Measurements from ENCODE around the gene RARB.

The RARB gene

GRCh38 chr3:25433106-25433505, 5.0 kb downstream of the RARB start:
- POLR2A ChIA-PET = no interaction called here

GRCh38 chr3:25433868-25434267, 5.8 kb downstream of the RARB start:
- ChIA-PET CTCF (interaction anchor here (2.2 kb wide), 1 partner anchor 8 kb away, joined by 10 read pairs; no protein-coding TSS in a partner anchor), POLR2A (interaction anchor here (0.5 kb wide), 1 partner anchor 143 kb away, joined by 3 read pairs; no protein-coding TSS in a partner anchor)
- Histone ChIP-seq H3K36me3 (ENCODE audit: control insufficient read depth in 2 of 2, insufficient read depth in 1 of 2, low read length in 2 of 2) (no peaks in the 10 kb centered on the region), H3K4me1 (ENCODE audit: control insufficient read depth, insufficient read depth, low read length) (peaks cover 9% of the 10 kb centered on the region), H3K4me3 (ENCODE audit: low read depth, low read length) (no peak overlapping the region), H3K9me3 (ENCODE audit: control insufficient read depth, insufficient read depth, low read depth, low read length) (no peaks in the 10 kb centered on the region), H3K27ac (ENCODE audit: extremely low read depth, low read depth, low read length) (no peak overlapping the region)
- TF ChIP-seq PRDM4 (tag by site-specific recombination; IDR thresholded peaks at IDR 0.05) (peak; percentile 60; the same call in 1 of the 2 replicates), ZEB2 (tag by site-specific recombination; IDR thresholded peaks at IDR 0.05) (no peak), PATZ1 (tag by site-specific recombination; IDR thresholded peaks at IDR 0.05) (0 out of 2 replicates have a peak, but pooled peaks have one; percentile 39), ZNF335 (tag by site-specific recombination; conservative IDR thresholded peaks at IDR 0.05) (peak; percentile 21; the same call in 1 of the 2 replicates), ZNF518A (tag by site-specific recombination; conservative IDR thresholded peaks at IDR 0.05; ENCODE audit: low read depth) (peak; percentile 85)

More at GRCh38 chr3:25433106-25433505, 5.0 kb downstream of the RARB start:
- TF ChIP-seq EGR2 (tag by site-specific recombination; IDR thresholded peaks at IDR 0.05; ENCODE audit: low read depth) = no peak
- TF ChIP-seq KLF7 (tag by site-specific recombination; IDR thresholded peaks at IDR 0.05; ENCODE audit: borderline replicate concordance) = no peak
- TF ChIP-seq ZNF473 (tag by site-specific recombination; IDR thresholded peaks at IDR 0.05) = no peak
- no peak for TF ChIP-seq ZNF530 (tag by site-specific recombination; IDR thresholded peaks at IDR 0.05; ENCODE audit: low read depth)
- no peak for TF ChIP-seq KLF9 (tag by site-specific recombination; IDR thresholded peaks at IDR 0.05; ENCODE audit: low read depth)
- no peak for TF ChIP-seq ZNF354C (tag by site-specific recombination; IDR thresholded peaks at IDR 0.05; ENCODE audit: borderline replicate concordance, low read depth)
- no peak for TF ChIP-seq ZNF843 (tag by site-specific recombination; IDR thresholded peaks at IDR 0.05)
- no peak for TF ChIP-seq ZNF133 (tag by site-specific recombination; IDR thresholded peaks at IDR 0.05)
- no peak for TF ChIP-seq ZXDB (tag by site-specific recombination; IDR thresholded peaks at IDR 0.05)
- TF ChIP-seq PATZ1 (tag by site-specific recombination; IDR thresholded peaks at IDR 0.05) = no peak
- TF ChIP-seq PRDM1 (tag by site-specific recombination; IDR thresholded peaks at IDR 0.05) = no peak
- TF ChIP-seq HOXA7 (CRISPR knock-in tag; IDR thresholded peaks at IDR 0.05; ENCODE audit: borderline replicate concordance) = no peak
- TF ChIP-seq ZFHX2 (tag by site-specific recombination; conservative IDR thresholded peaks at IDR 0.05) = no peak
- no peak for TF ChIP-seq SP7 (tag by site-specific recombination; IDR thresholded peaks at IDR 0.05)
- TF ChIP-seq KLF17 (tag by site-specific recombination; IDR thresholded peaks at IDR 0.05) = no peak
- no peak for TF ChIP-seq ZNF548 (tag by site-specific recombination; IDR thresholded peaks at IDR 0.05)
- TF ChIP-seq ZNF580 (tag by site-specific recombination; IDR thresholded peaks at IDR 0.05) = no peak
- no peaks in the 10 kb centered on the region for H3K36me3 ChIP-seq (ENCODE audit: control insufficient read depth in 2 of 2, insufficient read depth in 1 of 2, low read length in 2 of 2)
- no peak overlapping the region for H3K4me3 ChIP-seq (ENCODE audit: low read depth, low read length)
- CTCF ChIA-PET = interaction anchor here (2.2 kb wide), 1 partner anchor 9 kb away, joined by 10 read pairs; no protein-coding TSS in a partner anchor
- no peak overlapping the region for H3K27ac ChIP-seq (ENCODE audit: extremely low read depth, low read depth, low read length)
- H3K9me3 ChIP-seq (ENCODE audit: control insufficient read depth, insufficient read depth, low read depth, low read length) = no peaks in the 10 kb centered on the region
- peaks cover 9% of the 10 kb centered on the region for H3K4me1 ChIP-seq (ENCODE audit: control insufficient read depth, insufficient read depth, low read length)
